ENCODE results near the gene PDCD5. TPM values are rescaled to one million over a fixed set of nuclear protein-coding genes. Genes with fewer than 3 reads are reported as not detected.

The PDCD5 gene
- polyA plus RNA-seq, 1 donor: 130 TPM

DNA sequence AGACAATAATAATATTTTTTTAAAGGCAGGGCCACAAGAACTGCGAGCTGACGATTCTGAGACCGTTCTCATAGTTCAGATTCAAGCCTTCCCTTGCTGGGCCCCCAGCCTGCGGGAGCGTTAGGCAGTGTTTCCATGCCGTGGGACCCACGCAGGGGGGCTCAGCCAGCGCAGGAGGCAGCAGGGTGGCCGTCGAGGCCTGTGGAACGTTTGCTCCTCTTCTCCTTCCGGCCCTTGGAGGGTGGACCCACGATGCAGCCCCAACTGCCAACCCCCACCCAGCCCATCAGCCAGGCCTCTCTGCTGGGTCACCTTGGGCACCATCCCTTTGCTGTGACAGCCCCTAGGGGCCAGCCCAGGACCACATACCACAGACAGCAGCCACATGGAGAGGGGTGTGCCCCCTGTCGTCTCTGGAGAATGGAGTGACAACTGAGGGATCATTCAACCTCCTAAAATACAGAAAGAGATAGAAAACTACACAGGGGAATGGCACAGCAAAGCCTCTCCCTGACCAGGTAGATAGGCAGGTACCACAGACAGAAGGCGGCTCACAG is 46.8 kb downstream of the PDCD5 start:
- no peak for DNase-seq

GRCh38 chr19:32630338-32630737 is 49.3 kb downstream of the PDCD5 start:
- no peak for DNase-seq

- no peak for DNase-seq
Measured at GRCh38 chr19:32631381-32631780, 50.4 kb downstream of the PDCD5 start.

Other genes with a start within 250 kb of the PDCD5 start
- 35.5 TPM for gene ZNF507, start 235.6 kb upstream of the PDCD5 start, polyA plus RNA-seq (ENCODE audit: insufficient read length)
- 80.9 TPM for gene DPY19L3, start 175.4 kb upstream of the PDCD5 start, polyA plus RNA-seq (ENCODE audit: insufficient read length)
- 18.7 TPM for gene ANKRD27, start 94.0 kb downstream of the PDCD5 start, polyA plus RNA-seq (ENCODE audit: insufficient read length)
- gene RGS9BP, start 94.7 kb downstream of the PDCD5 start, polyA plus RNA-seq (ENCODE audit: insufficient read length): 0.42 TPM
- gene NUDT19, start 110.6 kb downstream of the PDCD5 start, polyA plus RNA-seq (ENCODE audit: insufficient read length): 12.3 TPM
- gene TDRD12, start 138.6 kb downstream of the PDCD5 start, polyA plus RNA-seq (ENCODE audit: insufficient read length): 1.1 TPM

Data from left kidney (tissue), 2 donors.